CD4-positive, alpha-beta T cell (primary cell): ENCODE data around the gene CPZ. TPM values are rescaled to one million over a fixed set of nuclear protein-coding genes. Genes with fewer than 3 reads are reported as not detected.

Experiments used
- ATAC-seq: fragments of 200-7000 bp; cut with Tn5 transposase; one replicate; pipeline ENCODE4 v1.10.0; 2022; ENCODE audit warnings: mild to moderate bottlenecking; ENCODE audit not compliant: poor library complexity
- CTCF ChIA-PET: fragments of 350-600 bp; sonication (Branson Sonifier 250); formaldehyde crosslinking; loops from one replicate; lab custom pipeline; 2021; ENCODE audit warnings: antibody characterized with exemption, inconsistent platforms; lab: Charles Lee
- POLR2A ChIA-PET: fragments of 350-600 bp; sonication (Branson Sonifier 250); formaldehyde crosslinking; loops from one replicate; lab custom pipeline; 2021; ENCODE audit warnings: antibody characterized with exemption, inconsistent platforms; lab: Charles Lee
- DNase-seq, 14 experiments: peaks; one replicate each; pipeline ENCODE4 v3.0.0-alpha.2; 2013 to 2020; ENCODE audit warnings: mixed read lengths in 2 of 14
- H3K27ac ChIP-seq, 2 donors: one replicate each; pipeline versions ENCODE4 v1.5.1 to v1.7.0; 2013; ENCODE audit warnings: low read length in 2 of 2, low read depth in 1 of 2, mild to moderate bottlenecking in 1 of 2
- H3K27me3 ChIP-seq, 2 experiments: 1 replicate in 1 of 2; 2 replicates in 1 of 2; pipeline versions ENCODE4 v1.6.1 to v1.7.0; 2013; ENCODE audit warnings: low read length in 2 of 2, control low read depth in 1 of 2, mild to moderate bottlenecking in 1 of 2, moderate library complexity in 1 of 2; ENCODE audit not compliant: insufficient read depth in 2 of 2, control insufficient read depth in 1 of 2
- H3K36me3 ChIP-seq: one replicate; pipeline ENCODE4 v1.6.1; 2013; ENCODE audit warnings: low read length, control low read depth; ENCODE audit not compliant: insufficient read depth
- H3K4me1 ChIP-seq: one replicate; pipeline ENCODE4 v1.6.1; 2013; ENCODE audit warnings: low read length, control low read depth; ENCODE audit not compliant: insufficient read depth
- H3K4me3 ChIP-seq: one replicate; pipeline ENCODE4 v1.5.1; 2013; ENCODE audit warnings: mild to moderate bottlenecking, low read length, moderate library complexity
- H3K9me3 ChIP-seq, 2 experiments: 1 replicate in 1 of 2; 2 replicates in 1 of 2; pipeline versions ENCODE4 v1.6.1 to v1.7.0; 2013; ENCODE audit warnings: low read length in 2 of 2, mild to moderate bottlenecking in 2 of 2, control low read depth in 1 of 2, moderate library complexity in 1 of 2; ENCODE audit not compliant: control insufficient read depth in 1 of 2, insufficient read depth in 1 of 2
- H3K27ac Mint-ChIP-seq: one replicate; pipeline ENCODE4 v1.8.0; 2020; ENCODE audit warnings: mixed read lengths
- H3K27me3 Mint-ChIP-seq: one replicate; pipeline ENCODE4 v1.8.0; 2021; ENCODE audit warnings: mixed read lengths
- H3K36me3 Mint-ChIP-seq: one replicate; pipeline ENCODE4 v1.8.0; 2021; ENCODE audit warnings: low read depth, mixed read lengths
- H3K4me1 Mint-ChIP-seq: one replicate; pipeline ENCODE4 v1.8.0; 2021; ENCODE audit warnings: low read depth, mixed read lengths
- H3K4me3 Mint-ChIP-seq: one replicate; pipeline ENCODE4 v1.8.0; 2020; ENCODE audit warnings: mild to moderate bottlenecking, mixed read lengths
- H3K9me3 Mint-ChIP-seq: one replicate; pipeline ENCODE4 v1.8.0; 2020; ENCODE audit warnings: mixed read lengths
- CTCF ChIP-seq: fragments of 200-600 bp; IDR thresholded peaks from one replicate; pipeline ENCODE4 v1.8.0; 2022; ENCODE audit warnings: antibody characterized with exemption, mild to moderate bottlenecking
- intact Hi-C, 2 experiments: fragments of 100-400 bp; cut with DNase I in 1 of 2; cut with micrococcal nuclease in 1 of 2; formaldehyde crosslinking; loops; one replicate each; pipeline versions ENCODE4 v1.15.1 to v1.9.0; 2023 to 2025; cut with DNase I, micrococcal nuclease
- total RNA-seq, 174 experiments: library from RNA in 2 of 174; stranded (reverse) in 2 of 174; gene quantifications; one replicate each; pipeline ENCODE4 v1.2.3 and lab custom pipeline; 2021 to 2026

Gene CPZ
- total RNA-seq, 2 experiments from 2014 or later: not detected

- intact Hi-C loops: loop anchor here in 1 of 2 experiments (10.0 kb wide), 1 partner anchor 311 kb away; no protein-coding TSS in a partner anchor
- H3K4me1 Mint-ChIP-seq: no peaks in the 10 kb centered on the region
- Histone ChIP-seq H3K4me3 (no peak overlapping the region), H3K27ac (no peak overlapping the region), H3K36me3 (no peaks in the 10 kb centered on the region), H3K27me3 (no peaks in the 10 kb centered on the region), H3K9me3 (peaks cover 0 to 8% of the 10 kb centered on the region in 2 experiments), H3K4me1 (peaks cover 6% of the 10 kb centered on the region)
- DNase-seq: no peak
- H3K9me3 Mint-ChIP-seq: no peaks in the 10 kb centered on the region
- CTCF ChIA-PET: no interaction called here
- POLR2A ChIA-PET: no interaction called here
- H3K27me3 Mint-ChIP-seq: peaks cover 2% of the 10 kb centered on the region
- TF ChIP-seq CTCF: no peak
- H3K36me3 Mint-ChIP-seq: no peaks in the 10 kb centered on the region
- ATAC-seq: no peak
- no peak overlapping the region for H3K27ac Mint-ChIP-seq
- H3K4me3 Mint-ChIP-seq: no peak overlapping the region
Measured at GRCh38 chr4:8603931-8604330, 11.4 kb downstream of the CPZ start.

GRCh38 chr4:8605289-8605688, 12.7 kb downstream of the CPZ start:
- intact Hi-C loops: loop anchor here in 1 of 2 experiments (10.0 kb wide), 1 partner anchor 310 kb away; no protein-coding TSS in a partner anchor
- POLR2A ChIA-PET: no interaction called here
- no peak for DNase-seq
- Mint-ChIP-seq H3K9me3 (no peaks in the 10 kb centered on the region), H3K27me3 (peaks cover 5% of the 10 kb centered on the region), H3K27ac (no peak overlapping the region), H3K4me3 (no peak overlapping the region), H3K4me1 (no peaks in the 10 kb centered on the region), H3K36me3 (no peaks in the 10 kb centered on the region)
- TF ChIP-seq CTCF: no peak
- H3K27ac ChIP-seq: no peak overlapping the region
- no peaks in the 10 kb centered on the region for H3K27me3 ChIP-seq
- H3K36me3 ChIP-seq: no peaks in the 10 kb centered on the region
- peaks cover 6% of the 10 kb centered on the region for H3K4me1 ChIP-seq
- no peak for ATAC-seq
- CTCF ChIA-PET: interaction anchor here (0.6 kb wide), 1 partner anchor 974 kb away, joined by 4 read pairs; no protein-coding TSS in a partner anchor
- H3K9me3 ChIP-seq: peaks cover 0 to 7% of the 10 kb centered on the region in 2 experiments
- H3K4me3 ChIP-seq: no peak overlapping the region

GRCh38 chr4:8606476-8606875, 13.9 kb downstream of the CPZ start:
- POLR2A ChIA-PET: no interaction called here
- Histone ChIP-seq H3K4me3 (no peak overlapping the region), H3K36me3 (no peaks in the 10 kb centered on the region), H3K27me3 (no peaks in the 10 kb centered on the region), H3K9me3 (peaks cover 0 to 7% of the 10 kb centered on the region in 2 experiments), H3K4me1 (peaks cover 6% of the 10 kb centered on the region), H3K27ac (no peak overlapping the region)
- no peak overlapping the region for H3K27ac Mint-ChIP-seq
- TF ChIP-seq CTCF: no peak
- no peak for ATAC-seq
- intact Hi-C loops: loop anchor here in 1 of 2 experiments (10.0 kb wide), 1 partner anchor 308 kb away; no protein-coding TSS in a partner anchor
- H3K27me3 Mint-ChIP-seq: peaks cover 11% of the 10 kb centered on the region
- no peaks in the 10 kb centered on the region for H3K36me3 Mint-ChIP-seq
- no peak overlapping the region for H3K4me3 Mint-ChIP-seq
- H3K4me1 Mint-ChIP-seq: no peaks in the 10 kb centered on the region
- CTCF ChIA-PET: no interaction called here
- H3K9me3 Mint-ChIP-seq: no peaks in the 10 kb centered on the region
- DNase-seq: no peak
